Neural cell (in vitro differentiated cells): ENCODE data around the gene OR10S1. TPM values are rescaled to one million over a fixed set of nuclear protein-coding genes. Genes with fewer than 3 reads are reported as not detected.

ENCODE experiments used
- H2AFZ ChIP-seq: fragments of 200-600, 300-800 bp; sonication (generic), shearing (Covaris generic); 2 replicates; pipeline ENCODE4 v1.6.0; 2014; ENCODE audit warnings: low read depth, mild to moderate bottlenecking, antibody characterized with exemption, low read length, moderate library complexity
- H3F3A ChIP-seq: fragments of 200-600 bp; shearing (Covaris generic); 2 replicates; pipeline ENCODE4 v1.6.1; 2016; ENCODE audit warnings: mild to moderate bottlenecking, moderate library complexity, mixed read lengths, antibody characterized with exemption, low read length; ENCODE audit not compliant: insufficient read depth, poor library complexity, severe bottlenecking
- H3K27ac ChIP-seq: fragments of 200-600, 300-800 bp; sonication (generic), shearing (Covaris generic); 2 replicates; pipeline ENCODE4 v1.5.1; 2014; ENCODE audit warnings: mild to moderate bottlenecking, low read length, moderate library complexity
- H3K27me3 ChIP-seq: fragments of 300-800, 200-600 bp; sonication (generic), shearing (Covaris generic); 2 replicates; pipeline ENCODE4 v1.6.0; 2014; ENCODE audit warnings: mild to moderate bottlenecking, low read depth, low read length, moderate library complexity; ENCODE audit not compliant: insufficient read depth
- H3K36me3 ChIP-seq: fragments of 300-800, 200-600 bp; sonication (generic), shearing (Covaris generic); 2 replicates; pipeline ENCODE4 v1.5.1; 2014; ENCODE audit warnings: mild to moderate bottlenecking, antibody characterized with exemption, low read length, moderate library complexity; ENCODE audit not compliant: insufficient read depth
- H3K4me2 ChIP-seq: fragments of 300-800, 200-600 bp; sonication (generic), shearing (Covaris generic); 2 replicates; pipeline ENCODE4 v1.6.0; 2014; ENCODE audit warnings: mild to moderate bottlenecking, low read length
- H3K4me3 ChIP-seq: fragments of 300-800, 200-600 bp; sonication (generic), shearing (Covaris generic); 2 replicates; pipeline ENCODE4 v1.5.1; 2014; ENCODE audit warnings: mild to moderate bottlenecking, low read length, moderate library complexity
- H3K79me2 ChIP-seq: fragments of 200-600 bp; shearing (Covaris generic); replicated peaks from 2 replicates; pipeline ENCODE4 v1.6.0; 2014; ENCODE audit warnings: mild to moderate bottlenecking, low read length, moderate library complexity; ENCODE audit not compliant: insufficient read depth
- H3K9ac ChIP-seq: fragments of 300-800, 200-600 bp; sonication (generic), shearing (Covaris generic); 2 replicates; pipeline ENCODE4 v1.6.1; 2016; ENCODE audit warnings: mild to moderate bottlenecking, low read length, mixed read lengths
- H3K9me2 ChIP-seq: fragments of 200-600 bp; shearing (Covaris generic); 2 replicates; pipeline ENCODE4 v1.6.1; 2016; ENCODE audit warnings: mild to moderate bottlenecking, low read length, mixed read lengths; ENCODE audit not compliant: insufficient read depth
- H3K9me3 ChIP-seq: fragments of 200-600, 300-800 bp; sonication (generic), shearing (Covaris generic); 2 replicates; pipeline ENCODE4 v1.6.1; 2016; ENCODE audit warnings: mild to moderate bottlenecking, mixed run types, low read length, moderate library complexity, mixed read lengths
- H4K20me1 ChIP-seq: fragments of 200-600 bp; shearing (Covaris generic); 2 replicates; pipeline ENCODE4 v1.6.1; 2016; ENCODE audit warnings: mild to moderate bottlenecking, mixed run types; ENCODE audit not compliant: insufficient read depth
- EP300 ChIP-seq: fragments of 450-650 bp; conservative IDR thresholded peaks from 2 replicates; pipeline ENCODE4 v1.6.1; 2014; ENCODE audit warnings: antibody characterized with exemption, mild to moderate bottlenecking, moderate library complexity; ENCODE audit not compliant: poor library complexity, severe bottlenecking
- EZH2 ChIP-seq: fragments of 200-600, 300-800 bp; shearing (Covaris generic), sonication (generic); IDR thresholded peaks from 2 replicates; pipeline ENCODE4 v1.6.1; 2014; ENCODE audit warnings: antibody characterized with exemption, low read length, borderline replicate concordance, mild to moderate bottlenecking; ENCODE audit not compliant: insufficient read depth, poor library complexity, severe bottlenecking
- MXI1 ChIP-seq: fragments of 450-650 bp; conservative IDR thresholded peaks from 2 replicates; pipeline ENCODE4 v1.6.1; 2014; ENCODE audit warnings: antibody characterized with exemption, mild to moderate bottlenecking; ENCODE audit not compliant: poor library complexity, severe bottlenecking
- POLR2AphosphoS5 ChIP-seq: IDR thresholded peaks from 2 replicates; pipeline ENCODE4 v1.6.1; 2012
- RAD21 ChIP-seq: fragments of 450-650 bp; conservative IDR thresholded peaks from 2 replicates; pipeline ENCODE4 v1.6.1; 2014; ENCODE audit warnings: antibody characterized with exemption, mild to moderate bottlenecking, moderate library complexity
- SMC3 ChIP-seq: fragments of 450-650 bp; conservative IDR thresholded peaks from 2 replicates; pipeline ENCODE4 v1.6.1; 2014; ENCODE audit warnings: antibody characterized with exemption, mild to moderate bottlenecking, moderate library complexity; ENCODE audit not compliant: poor library complexity
- TAF1 ChIP-seq: IDR thresholded peaks from 2 replicates; pipeline ENCODE4 v1.6.1; 2012; ENCODE audit warnings: low read depth
- polyA plus RNA-seq: library from polyadenylated mRNA; depleted of rRNA; stranded (reverse); fragments of >200 nt; gene quantifications from 2 replicates; pipeline ENCODE4 v1.2.3, GENCODE V29; 2014
- TF ChIP-seq, protein P1 (sequence below): IDR thresholded peaks from 2 replicates; pipeline ENCODE4 v1.6.1; 2012; ENCODE audit warnings: borderline replicate concordance
- TF ChIP-seq, protein P2 (sequence below): fragments of 450-650 bp; IDR thresholded peaks from 2 replicates; pipeline ENCODE4 v1.5.1; 2014; ENCODE audit warnings: antibody characterized with exemption, mild to moderate bottlenecking, moderate library complexity; ENCODE audit not compliant: poor library complexity, severe bottlenecking

OR10S1 gene
- polyA plus RNA-seq, 1 donor from 2014 or later: not detected

- Histone ChIP-seq H2AFZ (no peak overlapping the region), H3K27ac (no peak overlapping the region), H3F3A (no peaks in the 10 kb centered on the region), H3K4me2 (no peak overlapping the region), H3K9ac (no peak overlapping the region), H4K20me1 (no peaks in the 10 kb centered on the region), H3K36me3 (no peaks in the 10 kb centered on the region), H3K27me3 (no peaks in the 10 kb centered on the region), H3K9me2 (no peaks in the 10 kb centered on the region), H3K4me3 (no peak overlapping the region), H3K79me2 (no peaks in the 10 kb centered on the region), H3K9me3 (no peaks in the 10 kb centered on the region)
- TF ChIP-seq RAD21: no peak
- no peak for TF ChIP-seq MXI1
- TF ChIP-seq, protein P1, sequence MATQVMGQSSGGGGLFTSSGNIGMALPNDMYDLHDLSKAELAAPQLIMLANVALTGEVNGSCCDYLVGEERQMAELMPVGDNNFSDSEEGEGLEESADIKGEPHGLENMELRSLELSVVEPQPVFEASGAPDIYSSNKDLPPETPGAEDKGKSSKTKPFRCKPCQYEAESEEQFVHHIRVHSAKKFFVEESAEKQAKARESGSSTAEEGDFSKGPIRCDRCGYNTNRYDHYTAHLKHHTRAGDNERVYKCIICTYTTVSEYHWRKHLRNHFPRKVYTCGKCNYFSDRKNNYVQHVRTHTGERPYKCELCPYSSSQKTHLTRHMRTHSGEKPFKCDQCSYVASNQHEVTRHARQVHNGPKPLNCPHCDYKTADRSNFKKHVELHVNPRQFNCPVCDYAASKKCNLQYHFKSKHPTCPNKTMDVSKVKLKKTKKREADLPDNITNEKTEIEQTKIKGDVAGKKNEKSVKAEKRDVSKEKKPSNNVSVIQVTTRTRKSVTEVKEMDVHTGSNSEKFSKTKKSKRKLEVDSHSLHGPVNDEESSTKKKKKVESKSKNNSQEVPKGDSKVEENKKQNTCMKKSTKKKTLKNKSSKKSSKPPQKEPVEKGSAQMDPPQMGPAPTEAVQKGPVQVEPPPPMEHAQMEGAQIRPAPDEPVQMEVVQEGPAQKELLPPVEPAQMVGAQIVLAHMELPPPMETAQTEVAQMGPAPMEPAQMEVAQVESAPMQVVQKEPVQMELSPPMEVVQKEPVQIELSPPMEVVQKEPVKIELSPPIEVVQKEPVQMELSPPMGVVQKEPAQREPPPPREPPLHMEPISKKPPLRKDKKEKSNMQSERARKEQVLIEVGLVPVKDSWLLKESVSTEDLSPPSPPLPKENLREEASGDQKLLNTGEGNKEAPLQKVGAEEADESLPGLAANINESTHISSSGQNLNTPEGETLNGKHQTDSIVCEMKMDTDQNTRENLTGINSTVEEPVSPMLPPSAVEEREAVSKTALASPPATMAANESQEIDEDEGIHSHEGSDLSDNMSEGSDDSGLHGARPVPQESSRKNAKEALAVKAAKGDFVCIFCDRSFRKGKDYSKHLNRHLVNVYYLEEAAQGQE: no peak
- no peak for TF ChIP-seq EP300
- no peak for TF ChIP-seq EZH2
Observed at GRCh38 chr11:123979311-123979710, 1.7 kb upstream of the OR10S1 start.

GRCh38 chr11:123976770-123977560, 616 bp downstream of the OR10S1 start:
- H3K36me3 ChIP-seq: no peaks in the 10 kb centered on the region
- H3K27ac ChIP-seq: no peak overlapping the region
- no peaks in the 10 kb centered on the region for H3F3A ChIP-seq
- no peak overlapping the region for H3K4me2 ChIP-seq
- no peaks in the 10 kb centered on the region for H3K9me3 ChIP-seq
- H3K9me2 ChIP-seq: no peaks in the 10 kb centered on the region
- H3K4me3 ChIP-seq: no peak overlapping the region
- no peaks in the 10 kb centered on the region for H3K27me3 ChIP-seq
- H3K79me2 ChIP-seq: no peaks in the 10 kb centered on the region
- H4K20me1 ChIP-seq: no peaks in the 10 kb centered on the region
- TF ChIP-seq EP300 (no peak), EZH2 (no peak), TAF1 (no peak), POLR2AphosphoS5 (no peak), RAD21 (no peak), MXI1 (no peak), SMC3 (no peak)
- TF ChIP-seq, protein P1: no peak
- TF ChIP-seq, protein P2, sequence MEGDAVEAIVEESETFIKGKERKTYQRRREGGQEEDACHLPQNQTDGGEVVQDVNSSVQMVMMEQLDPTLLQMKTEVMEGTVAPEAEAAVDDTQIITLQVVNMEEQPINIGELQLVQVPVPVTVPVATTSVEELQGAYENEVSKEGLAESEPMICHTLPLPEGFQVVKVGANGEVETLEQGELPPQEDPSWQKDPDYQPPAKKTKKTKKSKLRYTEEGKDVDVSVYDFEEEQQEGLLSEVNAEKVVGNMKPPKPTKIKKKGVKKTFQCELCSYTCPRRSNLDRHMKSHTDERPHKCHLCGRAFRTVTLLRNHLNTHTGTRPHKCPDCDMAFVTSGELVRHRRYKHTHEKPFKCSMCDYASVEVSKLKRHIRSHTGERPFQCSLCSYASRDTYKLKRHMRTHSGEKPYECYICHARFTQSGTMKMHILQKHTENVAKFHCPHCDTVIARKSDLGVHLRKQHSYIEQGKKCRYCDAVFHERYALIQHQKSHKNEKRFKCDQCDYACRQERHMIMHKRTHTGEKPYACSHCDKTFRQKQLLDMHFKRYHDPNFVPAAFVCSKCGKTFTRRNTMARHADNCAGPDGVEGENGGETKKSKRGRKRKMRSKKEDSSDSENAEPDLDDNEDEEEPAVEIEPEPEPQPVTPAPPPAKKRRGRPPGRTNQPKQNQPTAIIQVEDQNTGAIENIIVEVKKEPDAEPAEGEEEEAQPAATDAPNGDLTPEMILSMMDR: no peak
- no peak overlapping the region for H2AFZ ChIP-seq
- H3K9ac ChIP-seq: no peak overlapping the region
